Breast epithelium (tissue), 3 donors: ENCODE data around the gene CFAP58.

Experiments
- CTCF ChIP-seq, 3 donors: fragments of 450-650 bp; IDR thresholded peaks; one replicate each; pipeline ENCODE4 v1.5.1; 2016 to 2017; ENCODE audit warnings: antibody characterized with exemption in 3 of 3, mild to moderate bottlenecking in 3 of 3, moderate library complexity in 3 of 3
- POLR2A ChIP-seq: fragments of 450-650 bp; IDR thresholded peaks from one replicate; pipeline ENCODE4 v1.6.1; 2016; ENCODE audit warnings: antibody characterized with exemption, mild to moderate bottlenecking, moderate library complexity
- POLR2AphosphoS5 ChIP-seq, 3 donors: sonication (generic); formaldehyde crosslinking; IDR thresholded peaks; one replicate each; pipeline ENCODE4 v1.6.1; 2017; ENCODE audit warnings: antibody characterized with exemption in 3 of 3

- TF ChIP-seq POLR2AphosphoS5 (IDR thresholded peaks at IDR 0.05) (no peak), CTCF (IDR thresholded peaks at IDR 0.05) (no peak), POLR2A (no peak)
Observed at GRCh38 chr10:104393387-104393786, 39.8 kb downstream of the CFAP58 start.
